ENCODE data around the gene NAV2.

The NAV2 gene

GRCh38 chr11:20154381-20154780 lies 441.7 kb downstream of the NAV2 start:
- H3K4me3 ChIP-seq (ENCODE audit: low read length) = no peak overlapping the region
- H3K27me3 ChIP-seq (ENCODE audit: control insufficient read depth, insufficient read depth, low read length) = peaks cover 29% of the 10 kb centered on the region
- H3K36me3 ChIP-seq (ENCODE audit: insufficient read depth, low read length) = no peaks in the 10 kb centered on the region
- no peaks in the 10 kb centered on the region for H3K9me3 ChIP-seq (replicated peaks; ENCODE audit: low read length)
- H3K4me1 ChIP-seq (ENCODE audit: control insufficient read depth, insufficient read depth, low read length) = no peaks in the 10 kb centered on the region
- H3K4me2 ChIP-seq (ENCODE audit: low read length) = no peak overlapping the region
- H3K9ac ChIP-seq (ENCODE audit: low read depth, low read length) = no peak overlapping the region

GRCh38 chr11:20155683-20156279 lies 443.1 kb downstream of the NAV2 start:
- Histone ChIP-seq H3K4me1 (ENCODE audit: control insufficient read depth, insufficient read depth, low read length) (no peaks in the 10 kb centered on the region), H3K9me3 (replicated peaks; ENCODE audit: low read length) (no peaks in the 10 kb centered on the region), H3K4me3 (ENCODE audit: low read length) (no peak overlapping the region), H3K9ac (ENCODE audit: low read depth, low read length) (no peak overlapping the region), H3K27me3 (ENCODE audit: control insufficient read depth, insufficient read depth, low read length) (peaks cover 43% of the 10 kb centered on the region), H3K4me2 (ENCODE audit: low read length) (no peak overlapping the region), H3K36me3 (ENCODE audit: insufficient read depth, low read length) (no peaks in the 10 kb centered on the region)

GRCh38 chr11:20156280-20156875 lies 443.7 kb downstream of the NAV2 start:
- Histone ChIP-seq H3K9me3 (replicated peaks; ENCODE audit: low read length) (no peaks in the 10 kb centered on the region), H3K9ac (ENCODE audit: low read depth, low read length) (no peak overlapping the region), H3K27me3 (ENCODE audit: control insufficient read depth, insufficient read depth, low read length) (peaks cover 49% of the 10 kb centered on the region), H3K4me2 (ENCODE audit: low read length) (no peak overlapping the region), H3K4me3 (ENCODE audit: low read length) (no peak overlapping the region), H3K4me1 (ENCODE audit: control insufficient read depth, insufficient read depth, low read length) (no peaks in the 10 kb centered on the region), H3K36me3 (ENCODE audit: insufficient read depth, low read length) (no peaks in the 10 kb centered on the region)

- H3K36me3 ChIP-seq (ENCODE audit: insufficient read depth, low read length) = no peaks in the 10 kb centered on the region
- H3K4me1 ChIP-seq (ENCODE audit: control insufficient read depth, insufficient read depth, low read length) = no peaks in the 10 kb centered on the region
- no peak overlapping the region for H3K4me2 ChIP-seq (ENCODE audit: low read length)
- peaks cover 56% of the 10 kb centered on the region for H3K27me3 ChIP-seq (ENCODE audit: control insufficient read depth, insufficient read depth, low read length)
- no peak overlapping the region for H3K9ac ChIP-seq (ENCODE audit: low read depth, low read length)
- H3K4me3 ChIP-seq (ENCODE audit: low read length) = no peak overlapping the region
- H3K9me3 ChIP-seq (replicated peaks; ENCODE audit: low read length) = no peaks in the 10 kb centered on the region
Observed at GRCh38 chr11:20156876-20157613, 444.4 kb downstream of the NAV2 start.

GRCh38 chr11:20157728-20158127 lies 445.1 kb downstream of the NAV2 start:
- H3K4me2 ChIP-seq (ENCODE audit: low read length) = no peak overlapping the region
- no peaks in the 10 kb centered on the region for H3K9me3 ChIP-seq (replicated peaks; ENCODE audit: low read length)
- no peaks in the 10 kb centered on the region for H3K36me3 ChIP-seq (ENCODE audit: insufficient read depth, low read length)
- H3K27me3 ChIP-seq (ENCODE audit: control insufficient read depth, insufficient read depth, low read length) = peaks cover 63% of the 10 kb centered on the region
- H3K9ac ChIP-seq (ENCODE audit: low read depth, low read length) = no peak overlapping the region
- H3K4me3 ChIP-seq (ENCODE audit: low read length) = no peak overlapping the region
- H3K4me1 ChIP-seq (ENCODE audit: control insufficient read depth, insufficient read depth, low read length) = no peaks in the 10 kb centered on the region

- peaks cover 72% of the 10 kb centered on the region for H3K27me3 ChIP-seq (ENCODE audit: control insufficient read depth, insufficient read depth, low read length)
- no peak overlapping the region for H3K9ac ChIP-seq (ENCODE audit: low read depth, low read length)
- no peak overlapping the region for H3K4me3 ChIP-seq (ENCODE audit: low read length)
- no peaks in the 10 kb centered on the region for H3K36me3 ChIP-seq (ENCODE audit: insufficient read depth, low read length)
- H3K9me3 ChIP-seq (replicated peaks; ENCODE audit: low read length) = no peaks in the 10 kb centered on the region
- no peak overlapping the region for H3K4me2 ChIP-seq (ENCODE audit: low read length)
- H3K4me1 ChIP-seq (ENCODE audit: control insufficient read depth, insufficient read depth, low read length) = peaks cover 6% of the 10 kb centered on the region
Observed at GRCh38 chr11:20158597-20159257, 446.1 kb downstream of the NAV2 start.

- Histone ChIP-seq H3K4me2 (ENCODE audit: low read length) (no peak overlapping the region), H3K4me1 (ENCODE audit: control insufficient read depth, insufficient read depth, low read length) (peaks cover 6% of the 10 kb centered on the region), H3K36me3 (ENCODE audit: insufficient read depth, low read length) (no peaks in the 10 kb centered on the region), H3K4me3 (ENCODE audit: low read length) (no peak overlapping the region), H3K27me3 (ENCODE audit: control insufficient read depth, insufficient read depth, low read length) (peaks cover 79% of the 10 kb centered on the region), H3K9me3 (replicated peaks; ENCODE audit: low read length) (no peaks in the 10 kb centered on the region), H3K9ac (ENCODE audit: low read depth, low read length) (no peak overlapping the region)
Observed at GRCh38 chr11:20159466-20160381, 447.1 kb downstream of the NAV2 start.

- Histone ChIP-seq H3K36me3 (ENCODE audit: insufficient read depth, low read length) (no peaks in the 10 kb centered on the region), H3K27me3 (ENCODE audit: control insufficient read depth, insufficient read depth, low read length) (peaks cover 81% of the 10 kb centered on the region), H3K9me3 (replicated peaks; ENCODE audit: low read length) (no peaks in the 10 kb centered on the region), H3K4me3 (ENCODE audit: low read length) (no peak within 1 kb of the TSS), H3K9ac (ENCODE audit: low read depth, low read length) (no peak within 1 kb of the TSS), H3K4me1 (ENCODE audit: control insufficient read depth, insufficient read depth, low read length) (peaks cover 6% of the 10 kb centered on the region), H3K4me2 (ENCODE audit: low read length) (no peak within 1 kb of the TSS)
Observed at GRCh38 chr11:20160425-20161229, 448.0 kb downstream of the NAV2 start, which contains the start of gene DBX1. Gene DBX1 (minus strand): TSS chr11:20160475. CDS start chr11:20160324, 151 bp downstream.

GRCh38 chr11:20161230-20161918 lies 448.7 kb downstream of the NAV2 start:
- Histone ChIP-seq H3K9me3 (replicated peaks; ENCODE audit: low read length) (no peaks in the 10 kb centered on the region), H3K4me2 (ENCODE audit: low read length) (no peak overlapping the region), H3K36me3 (ENCODE audit: insufficient read depth, low read length) (no peaks in the 10 kb centered on the region), H3K4me1 (ENCODE audit: control insufficient read depth, insufficient read depth, low read length) (peaks cover 6% of the 10 kb centered on the region), H3K9ac (ENCODE audit: low read depth, low read length) (no peak overlapping the region), H3K4me3 (ENCODE audit: low read length) (no peak overlapping the region), H3K27me3 (ENCODE audit: control insufficient read depth, insufficient read depth, low read length) (peaks cover 81% of the 10 kb centered on the region)

Measured in skeletal muscle satellite cell (primary cell).